ENCODE results near the gene RGL1.

The RGL1 gene

GRCh38 chr1:183975651-183976050 is 170.7 kb downstream of the RGL1 start:
- no peak for FAIRE-seq
- no peak for TF ChIP-seq TAF1 (IDR thresholded peaks at IDR 0.05; ENCODE audit: borderline replicate concordance, low read depth, low read length)
- no peak for TF ChIP-seq POLR2AphosphoS5 (IDR thresholded peaks at IDR 0.05; ENCODE audit: low read depth, low read length)
- no peak for TF ChIP-seq POLR2A (IDR thresholded peaks at IDR 0.05; ENCODE audit: low read depth, low read length)
- DNase-seq (ENCODE audit: insufficient read length): no peak

GRCh38 chr1:183977717-183978116 is 172.8 kb downstream of the RGL1 start:
- no peak for TF ChIP-seq POLR2A (IDR thresholded peaks at IDR 0.05; ENCODE audit: low read depth, low read length)
- TF ChIP-seq POLR2AphosphoS5 (IDR thresholded peaks at IDR 0.05; ENCODE audit: low read depth, low read length): no peak
- TF ChIP-seq TAF1 (IDR thresholded peaks at IDR 0.05; ENCODE audit: borderline replicate concordance, low read depth, low read length): no peak
- DNase-seq (ENCODE audit: insufficient read length): no peak
- no peak for FAIRE-seq
